Lower leg skin (tissue), 3 donors: Measurements from ENCODE around the gene URM1.

Experiments used
- POLR2A ChIP-seq, 2 donors: fragments of 450-650 bp; IDR thresholded peaks; one replicate each; pipeline ENCODE4 v1.6.1; 2016 to 2017; ENCODE audit warnings: antibody characterized with exemption in 2 of 2, mild to moderate bottlenecking in 1 of 2, moderate library complexity in 1 of 2
- TF ChIP-seq, protein P1 (sequence below), 3 donors: fragments of 450-650 bp; IDR thresholded peaks; one replicate each; pipeline ENCODE4 v1.5.1; 2016; ENCODE audit warnings: antibody characterized with exemption in 3 of 3, mild to moderate bottlenecking in 3 of 3, moderate library complexity in 2 of 3

DNA sequence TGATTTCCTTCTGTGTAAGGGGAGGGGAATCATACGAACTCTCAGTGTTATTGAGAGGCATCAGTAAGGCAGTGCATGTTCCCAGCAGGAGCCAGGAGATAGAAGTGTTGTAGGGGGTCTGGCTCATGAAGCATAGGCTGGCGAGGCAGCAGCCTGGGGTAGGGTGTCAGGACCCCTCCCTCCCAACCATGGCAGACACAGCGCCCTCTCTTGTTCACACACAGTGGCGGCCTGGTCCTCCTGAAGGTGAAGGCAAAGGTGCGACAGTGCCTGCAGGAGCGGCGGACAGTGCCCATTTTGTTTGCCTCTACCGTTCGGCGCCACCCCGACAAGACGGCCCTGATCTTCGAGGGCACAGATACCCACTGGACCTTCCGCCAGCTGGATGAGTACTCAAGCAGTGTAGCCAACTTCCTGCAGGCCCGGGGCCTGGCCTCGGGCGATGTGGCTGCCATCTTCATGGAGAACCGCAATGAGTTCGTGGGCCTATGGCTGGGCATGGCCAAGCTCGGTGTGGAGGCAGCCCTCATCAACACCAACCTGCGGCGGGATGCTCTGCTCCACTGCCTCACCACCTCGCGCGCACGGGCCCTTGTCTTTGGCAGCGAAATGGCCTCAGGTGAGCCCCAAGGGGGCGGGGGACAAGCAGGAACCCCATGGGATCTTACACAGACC, 26.1 kb upstream of the URM1 start:
- TF ChIP-seq, protein P1, sequence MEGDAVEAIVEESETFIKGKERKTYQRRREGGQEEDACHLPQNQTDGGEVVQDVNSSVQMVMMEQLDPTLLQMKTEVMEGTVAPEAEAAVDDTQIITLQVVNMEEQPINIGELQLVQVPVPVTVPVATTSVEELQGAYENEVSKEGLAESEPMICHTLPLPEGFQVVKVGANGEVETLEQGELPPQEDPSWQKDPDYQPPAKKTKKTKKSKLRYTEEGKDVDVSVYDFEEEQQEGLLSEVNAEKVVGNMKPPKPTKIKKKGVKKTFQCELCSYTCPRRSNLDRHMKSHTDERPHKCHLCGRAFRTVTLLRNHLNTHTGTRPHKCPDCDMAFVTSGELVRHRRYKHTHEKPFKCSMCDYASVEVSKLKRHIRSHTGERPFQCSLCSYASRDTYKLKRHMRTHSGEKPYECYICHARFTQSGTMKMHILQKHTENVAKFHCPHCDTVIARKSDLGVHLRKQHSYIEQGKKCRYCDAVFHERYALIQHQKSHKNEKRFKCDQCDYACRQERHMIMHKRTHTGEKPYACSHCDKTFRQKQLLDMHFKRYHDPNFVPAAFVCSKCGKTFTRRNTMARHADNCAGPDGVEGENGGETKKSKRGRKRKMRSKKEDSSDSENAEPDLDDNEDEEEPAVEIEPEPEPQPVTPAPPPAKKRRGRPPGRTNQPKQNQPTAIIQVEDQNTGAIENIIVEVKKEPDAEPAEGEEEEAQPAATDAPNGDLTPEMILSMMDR (IDR thresholded peaks at IDR 0.05), result no peak
- TF ChIP-seq POLR2A (IDR thresholded peaks at IDR 0.05), result no peak
